ENCODE results near the gene SSU72.
"Not testable (repeated sequence)": the region's sequence is repeated elsewhere in the genome, so short reads cannot be mapped to it uniquely, and the experiment has no call there.

SSU72 gene

GRCh38 chr1:1594602-1595260, 20.1 kb upstream of the SSU72 start:
- no peak for DNase-seq

- no peak for DNase-seq
These were observed 19.4 kb upstream of the SSU72 start for GRCh38 chr1:1593834-1594601.

- no peak for DNase-seq
These were observed 16.8 kb upstream of the SSU72 start for GRCh38 chr1:1591452-1591851.

GRCh38 chr1:1583347-1584010, 8.8 kb upstream of the SSU72 start:
- DNase-seq, result no peak

- no peak for DNase-seq
These were observed 8.1 kb upstream of the SSU72 start for GRCh38 chr1:1582585-1583346.

GRCh38 chr1:1578371-1578940, 3.8 kb upstream of the SSU72 start:
- DNase-seq, result no peak

GRCh38 chr1:1577367-1578011, 2.8 kb upstream of the SSU72 start:
- DNase-seq, result no peak

- DNase-seq, result peak; percentile 75
These were observed 581 bp downstream of the SSU72 start for GRCh38 chr1:1573843-1574720.

GRCh38 chr1:1569341-1569740, 5.3 kb downstream of the SSU72 start:
- DNase-seq, result no peak

GRCh38 chr1:1567891-1568291, 6.8 kb downstream of the SSU72 start:
- no peak for DNase-seq

GRCh38 chr1:1567152-1567875, 7.3 kb downstream of the SSU72 start:
- no peak for DNase-seq

- DNase-seq, result no peak
These were observed 9.3 kb downstream of the SSU72 start for GRCh38 chr1:1565340-1565739.

- DNase-seq, result no peak
These were observed 10.4 kb downstream of the SSU72 start for GRCh38 chr1:1564268-1564667.

- DNase-seq, result no peak
These were observed 11.0 kb downstream of the SSU72 start for GRCh38 chr1:1563688-1564087.

- DNase-seq, result no peak
These were observed 12.0 kb downstream of the SSU72 start for GRCh38 chr1:1562556-1563195.

GRCh38 chr1:1561801-1562470, 12.7 kb downstream of the SSU72 start:
- no peak for DNase-seq

- no peak for DNase-seq
These were observed 14.5 kb downstream of the SSU72 start for GRCh38 chr1:1560178-1560577.

- no peak for DNase-seq
These were observed 15.6 kb downstream of the SSU72 start for GRCh38 chr1:1559066-1559465.

- no peak for DNase-seq
These were observed 16.1 kb downstream of the SSU72 start for GRCh38 chr1:1558591-1558990.

- DNase-seq, result not testable (repeated sequence)
These were observed 17.0 kb downstream of the SSU72 start for GRCh38 chr1:1557688-1558087.
